SJCRH30 (cell line): ENCODE results near the gene ZNF689. TPM values are rescaled to one million over a fixed set of nuclear protein-coding genes. Genes with fewer than 3 reads are reported as not detected.

Source experiments
- DNase-seq, 2 experiments: peaks; one replicate each; pipeline ENCODE4 v3.0.0-alpha.2; 2015 to 2020
- H3K27ac ChIP-seq: fragments of 250-450 bp; sonication (Bioruptor Pico); 2 replicates; pipeline ENCODE4 v1.5.1; 2020; ENCODE audit warnings: mild to moderate bottlenecking, moderate library complexity
- H3K27me3 ChIP-seq: fragments of 250-450 bp; sonication (Bioruptor Pico); 2 replicates; pipeline ENCODE4 v1.5.1; 2020; ENCODE audit warnings: mild to moderate bottlenecking, moderate library complexity
- H3K36me3 ChIP-seq: fragments of 250-450 bp; sonication (Bioruptor Pico); 2 replicates; pipeline ENCODE4 v1.5.1; 2020; ENCODE audit warnings: mild to moderate bottlenecking, moderate library complexity
- H3K4me1 ChIP-seq: fragments of 250-450 bp; sonication (Bioruptor Pico); 2 replicates; pipeline ENCODE4 v1.5.1; 2020; ENCODE audit warnings: mild to moderate bottlenecking, moderate library complexity
- H3K4me3 ChIP-seq: fragments of 250-450 bp; sonication (Bioruptor Pico); 2 replicates; pipeline ENCODE4 v1.5.1; 2020; ENCODE audit warnings: mild to moderate bottlenecking, moderate library complexity
- H3K9me3 ChIP-seq: fragments of 250-450 bp; sonication (Bioruptor Pico); replicated peaks from 2 replicates; pipeline ENCODE4 v1.5.1; 2020; ENCODE audit warnings: mild to moderate bottlenecking, moderate library complexity
- total RNA-seq: library from RNA; depleted of rRNA; stranded (reverse); fragments of >200 nt; shearing (Covaris generic); gene quantifications from 2 replicates; pipeline ENCODE4 v1.2.3, GENCODE V29; 2014

Gene ZNF689
- total RNA-seq, 1 experiment from 2014 or later, result 16.4 TPM

- DNase-seq, result peak; percentile 17 to 65
These were observed 11.6 kb upstream of the ZNF689 start for GRCh38 chr16:30621765-30622164.

GRCh38 chr16:30620169-30620568 is 10.0 kb upstream of the ZNF689 start:
- Histone ChIP-seq H3K36me3 (no peaks in the 10 kb centered on the region), H3K27ac (no peak overlapping the region), H3K9me3 (peaks cover 15% of the 10 kb centered on the region; the same call in 1 of the 2 replicates), H3K27me3 (no peaks in the 10 kb centered on the region), H3K4me1 (peaks cover 14% of the 10 kb centered on the region), H3K4me3 (no peak overlapping the region)
- no peak for DNase-seq

More at GRCh38 chr16:30621765-30622164, 11.6 kb upstream of the ZNF689 start:
- H3K27ac ChIP-seq, result no peak overlapping the region
- H3K4me1 ChIP-seq, result peaks cover 14% of the 10 kb centered on the region
- H3K36me3 ChIP-seq, result no peaks in the 10 kb centered on the region
- peaks cover 7% of the 10 kb centered on the region; the same call in 1 of the 2 replicates for H3K9me3 ChIP-seq
- H3K4me3 ChIP-seq, result no peak overlapping the region
- H3K27me3 ChIP-seq, result no peaks in the 10 kb centered on the region

GRCh38 chr16:30619638-30620037 is 9.4 kb upstream of the ZNF689 start:
- peaks cover 15% of the 10 kb centered on the region; the same call in 1 of the 2 replicates for H3K9me3 ChIP-seq
- H3K27me3 ChIP-seq, result no peaks in the 10 kb centered on the region
- no peaks in the 10 kb centered on the region for H3K36me3 ChIP-seq
- H3K4me3 ChIP-seq, result no peak overlapping the region
- H3K27ac ChIP-seq, result no peak overlapping the region
- no peak for DNase-seq
- peaks cover 14% of the 10 kb centered on the region for H3K4me1 ChIP-seq

- Histone ChIP-seq H3K27me3 (no peaks in the 10 kb centered on the region), H3K36me3 (no peaks in the 10 kb centered on the region), H3K27ac (no peak overlapping the region), H3K4me1 (peaks cover 14% of the 10 kb centered on the region), H3K4me3 (no peak overlapping the region), H3K9me3 (peaks cover 15% of the 10 kb centered on the region; the same call in 1 of the 2 replicates)
- DNase-seq, result no peak
These were observed 9.0 kb upstream of the ZNF689 start for GRCh38 chr16:30619202-30619601.

- no peak overlapping the region for H3K27ac ChIP-seq
- H3K4me1 ChIP-seq, result no peaks in the 10 kb centered on the region
- H3K9me3 ChIP-seq, result peaks cover 9% of the 10 kb centered on the region; the same call in 1 of the 2 replicates
- no peak overlapping the region for H3K4me3 ChIP-seq
- H3K36me3 ChIP-seq, result no peaks in the 10 kb centered on the region
- peak; percentile 36 to 45 for DNase-seq
- H3K27me3 ChIP-seq, result no peaks in the 10 kb centered on the region
These were observed 5.3 kb upstream of the ZNF689 start for GRCh38 chr16:30615358-30616091.

- peak; percentile 54 to 64 for DNase-seq
- Histone ChIP-seq H3K4me1 (no peaks in the 10 kb centered on the region; the same call in 1 of the 2 replicates), H3K27ac (peak overlapping the region; percentile 95), H3K27me3 (no peaks in the 10 kb centered on the region), H3K9me3 (no peaks in the 10 kb centered on the region), H3K36me3 (peaks cover 16% of the 10 kb centered on the region), H3K4me3 (peak overlapping the region; percentile 97)
These were observed 925 bp downstream of the ZNF689 start for GRCh38 chr16:30609002-30609925.

GRCh38 chr16:30606004-30606403 is 4.2 kb downstream of the ZNF689 start:
- Histone ChIP-seq H3K4me1 (no peaks in the 10 kb centered on the region; the same call in 1 of the 2 replicates), H3K27me3 (no peaks in the 10 kb centered on the region), H3K9me3 (peaks cover 2% of the 10 kb centered on the region; the same call in 1 of the 2 replicates), H3K4me3 (no peak overlapping the region), H3K36me3 (peaks cover 30% of the 10 kb centered on the region), H3K27ac (no peak overlapping the region)
- DNase-seq, result no peak

GRCh38 chr16:30605158-30605557 is 5.0 kb downstream of the ZNF689 start:
- Histone ChIP-seq H3K9me3 (peaks cover 4% of the 10 kb centered on the region; the same call in 1 of the 2 replicates), H3K27me3 (no peaks in the 10 kb centered on the region), H3K27ac (no peak overlapping the region), H3K4me1 (no peaks in the 10 kb centered on the region; the same call in 1 of the 2 replicates), H3K4me3 (no peak overlapping the region), H3K36me3 (peaks cover 30% of the 10 kb centered on the region)
- no peak for DNase-seq

- H3K27me3 ChIP-seq, result no peaks in the 10 kb centered on the region
- no peak overlapping the region for H3K27ac ChIP-seq
- H3K4me3 ChIP-seq, result no peak overlapping the region
- peaks cover 4% of the 10 kb centered on the region; the same call in 1 of the 2 replicates for H3K9me3 ChIP-seq
- H3K4me1 ChIP-seq, result no peaks in the 10 kb centered on the region; the same call in 1 of the 2 replicates
- H3K36me3 ChIP-seq, result peaks cover 30% of the 10 kb centered on the region
- DNase-seq, result no peak
These were observed 5.8 kb downstream of the ZNF689 start for GRCh38 chr16:30604316-30604947.

GRCh38 chr16:30603945-30604315 is 6.3 kb downstream of the ZNF689 start:
- Histone ChIP-seq H3K36me3 (peaks cover 30% of the 10 kb centered on the region), H3K27ac (no peak overlapping the region), H3K27me3 (no peaks in the 10 kb centered on the region), H3K4me1 (no peaks in the 10 kb centered on the region; the same call in 1 of the 2 replicates), H3K9me3 (peaks cover 4% of the 10 kb centered on the region; the same call in 1 of the 2 replicates), H3K4me3 (no peak overlapping the region)
- no peak for DNase-seq

GRCh38 chr16:30602616-30603277 is 7.4 kb downstream of the ZNF689 start:
- H3K27me3 ChIP-seq, result no peaks in the 10 kb centered on the region
- H3K36me3 ChIP-seq, result peaks cover 30% of the 10 kb centered on the region
- peaks cover 4% of the 10 kb centered on the region; the same call in 1 of the 2 replicates for H3K9me3 ChIP-seq
- no peaks in the 10 kb centered on the region for H3K4me1 ChIP-seq
- H3K27ac ChIP-seq, result no peak overlapping the region
- no peak overlapping the region for H3K4me3 ChIP-seq
- peak in 1 of 2 experiments; percentile 20 for DNase-seq

- Histone ChIP-seq H3K27me3 (no peaks in the 10 kb centered on the region), H3K4me1 (no peaks in the 10 kb centered on the region), H3K27ac (no peak overlapping the region), H3K9me3 (peaks cover 4% of the 10 kb centered on the region; the same call in 1 of the 2 replicates), H3K36me3 (peaks cover 30% of the 10 kb centered on the region), H3K4me3 (no peak overlapping the region)
- DNase-seq, result no peak
These were observed 8.2 kb downstream of the ZNF689 start for GRCh38 chr16:30601966-30602365.

GRCh38 chr16:30600929-30601328 is 9.3 kb downstream of the ZNF689 start:
- H3K9me3 ChIP-seq, result peaks cover 4% of the 10 kb centered on the region; the same call in 1 of the 2 replicates
- H3K36me3 ChIP-seq, result peaks cover 21% of the 10 kb centered on the region
- H3K27me3 ChIP-seq, result no peaks in the 10 kb centered on the region
- H3K4me3 ChIP-seq, result no peak overlapping the region
- H3K27ac ChIP-seq, result no peak overlapping the region
- DNase-seq, result no peak
- no peaks in the 10 kb centered on the region for H3K4me1 ChIP-seq

- H3K27ac ChIP-seq, result no peak overlapping the region
- no peak for DNase-seq
- no peak overlapping the region for H3K4me3 ChIP-seq
- no peaks in the 10 kb centered on the region for H3K4me1 ChIP-seq
- peaks cover 4% of the 10 kb centered on the region; the same call in 1 of the 2 replicates for H3K9me3 ChIP-seq
- H3K36me3 ChIP-seq, result peaks cover 18% of the 10 kb centered on the region
- H3K27me3 ChIP-seq, result no peaks in the 10 kb centered on the region
These were observed 10.0 kb downstream of the ZNF689 start for GRCh38 chr16:30600215-30600614.
